GM23248 (cell line): ENCODE measurements around the gene CCDC85B. TPM values are rescaled to one million over a fixed set of nuclear protein-coding genes. Genes with fewer than 3 reads are reported as not detected.

ENCODE experiments used
- DNase-seq: peaks from one replicate; pipeline ENCODE4 v3.0.0-alpha.2; 2015
- H2AFZ ChIP-seq: fragments of 200-600 bp; sonication (generic); 2 replicates; pipeline ENCODE4 v1.6.1; 2016; ENCODE audit warnings: antibody characterized with exemption
- H3F3A ChIP-seq: fragments of 200-600 bp; sonication (generic); 2 replicates; pipeline ENCODE4 v1.6.1; 2016; ENCODE audit warnings: mild to moderate bottlenecking, antibody characterized with exemption, mixed run types; ENCODE audit not compliant: insufficient read depth
- H3K27ac ChIP-seq: fragments of 200-600 bp; sonication (generic); 2 replicates; pipeline ENCODE4 v1.5.1; 2016; ENCODE audit warnings: mild to moderate bottlenecking
- H3K27me3 ChIP-seq: fragments of 200-600 bp; sonication (generic); replicated peaks from 2 replicates; pipeline ENCODE4 v1.6.1; 2016; ENCODE audit warnings: mild to moderate bottlenecking; ENCODE audit not compliant: insufficient read depth
- H3K36me3 ChIP-seq: fragments of 200-600 bp; sonication (generic); 2 replicates; pipeline ENCODE4 v1.6.1; 2016; ENCODE audit warnings: low read depth, mild to moderate bottlenecking
- H3K4me1 ChIP-seq: fragments of 200-600 bp; sonication (generic); 2 replicates; pipeline ENCODE4 v1.6.1; 2016; ENCODE audit warnings: mild to moderate bottlenecking; ENCODE audit not compliant: insufficient read depth
- H3K4me2 ChIP-seq: fragments of 200-600 bp; sonication (generic); one replicate; pipeline ENCODE4 v1.6.1; 2016; ENCODE audit warnings: mild to moderate bottlenecking; ENCODE audit not compliant: unreplicated experiment
- H3K4me3 ChIP-seq: fragments of 200-600 bp; sonication (generic); 2 replicates; pipeline ENCODE4 v1.5.1; 2016; ENCODE audit warnings: mild to moderate bottlenecking
- H3K79me2 ChIP-seq: fragments of 200-600 bp; sonication (generic); 2 replicates; pipeline ENCODE4 v1.6.1; 2016; ENCODE audit warnings: mild to moderate bottlenecking; ENCODE audit not compliant: insufficient read depth
- H3K9ac ChIP-seq: fragments of 200-600 bp; sonication (generic); 2 replicates; pipeline ENCODE4 v1.6.1; 2016; ENCODE audit warnings: mild to moderate bottlenecking
- H3K9me2 ChIP-seq: fragments of 200-600 bp; sonication (generic); 2 replicates; pipeline ENCODE4 v1.6.1; 2016; ENCODE audit warnings: mixed run types, mild to moderate bottlenecking, moderate library complexity; ENCODE audit not compliant: insufficient read depth
- H3K9me3 ChIP-seq: fragments of 200-600 bp; sonication (generic); one replicate; pipeline ENCODE4 v1.6.1; 2017; ENCODE audit warnings: low read depth
- H4K20me1 ChIP-seq: fragments of 200-600 bp; sonication (generic); 2 replicates; pipeline ENCODE4 v1.6.0; 2016; ENCODE audit not compliant: insufficient read depth
- EZH2 ChIP-seq: fragments of 200-600 bp; sonication (generic); IDR thresholded peaks from 2 replicates; pipeline ENCODE4 v1.6.1; 2018; ENCODE audit warnings: antibody characterized with exemption, mild to moderate bottlenecking; ENCODE audit not compliant: insufficient read depth, poor library complexity, severe bottlenecking
- EZH2phosphoT487 ChIP-seq: fragments of 200-600 bp; sonication (generic); IDR thresholded peaks from 2 replicates; pipeline ENCODE4 v1.6.1; 2018; ENCODE audit warnings: antibody characterized with exemption, moderate library complexity, mild to moderate bottlenecking, low read depth; ENCODE audit not compliant: insufficient read depth
- WGBS, 2 experiments: methylation state at CpG; one replicate each; pipeline ENCODE4 v1.1.6; 2015 to 2017; ENCODE audit warnings: low lambda C conversion rate in 2 of 2, low coverage in 1 of 2; ENCODE audit errors: missing lambda C conversion rate in 2 of 2; 5-methylcytosine and 5-hydroxymethylcytosine counted together
- in situ Hi-C: fragments of 300-500 bp; cut with MboI; formaldehyde crosslinking; loops from 2 replicates; pipeline ENCODE4 v1.15.0; 2020
- polyA plus RNA-seq: library from polyadenylated mRNA; unstranded; fragments of >200 nt; fragmentation: Nextera tagmentation; extraction: Ambion mirVana; gene quantifications from 2 replicates; pipeline ENCODE4 v1.2.1, GENCODE V29; 2016
- total RNA-seq: library from RNA; depleted of rRNA; stranded (reverse); fragments of >200 nt; shearing (Covaris generic); gene quantifications from 2 replicates; pipeline ENCODE4 v1.2.3, GENCODE V29; 2014

CCDC85B gene
- total and polyA plus RNA-seq, 2 experiments from 2014 or later = 116 to 143 TPM

DNA sequence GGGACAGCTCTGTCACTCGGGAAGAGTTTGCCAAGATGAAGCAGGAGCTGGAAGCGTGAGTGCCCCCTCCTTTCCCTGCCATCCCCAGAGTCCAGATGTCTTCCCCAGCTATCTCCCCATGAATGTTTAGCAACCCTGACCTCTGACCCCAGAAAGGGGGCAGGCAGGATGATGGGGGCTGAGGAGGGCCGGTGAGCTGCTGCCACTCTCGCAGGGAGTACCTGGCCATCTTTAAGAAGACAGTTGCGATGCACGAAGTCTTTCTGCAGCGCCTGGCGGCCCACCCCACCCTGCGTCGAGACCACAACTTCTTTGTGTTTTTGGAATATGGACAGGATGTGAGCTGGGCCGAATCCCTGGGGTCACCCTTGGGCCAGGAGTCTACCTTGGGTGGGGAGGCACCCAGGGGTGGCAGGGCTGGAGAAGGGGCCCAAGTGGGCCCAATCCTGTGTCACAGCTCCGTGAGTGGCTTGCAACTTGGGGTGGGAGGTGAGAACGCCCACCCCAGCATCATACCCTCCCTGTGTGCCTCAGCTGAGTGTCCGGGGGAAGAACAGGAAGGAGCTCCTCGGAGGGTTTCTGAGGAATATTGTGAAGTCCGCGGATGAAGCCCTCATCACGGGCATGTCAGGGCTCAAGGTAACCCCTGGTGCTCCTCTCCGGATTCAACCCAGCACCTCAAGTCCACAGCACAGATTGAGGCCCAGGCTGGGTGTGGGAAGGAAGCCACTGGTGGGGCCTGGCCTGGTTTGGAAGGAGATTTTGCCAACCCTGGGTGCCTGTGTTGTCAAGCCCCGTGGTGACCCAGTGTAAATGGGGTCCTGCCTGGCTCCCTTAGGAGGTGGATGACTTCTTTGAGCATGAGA lies 40.0 kb upstream of the CCDC85B start:
- Histone ChIP-seq H3K4me2 (no peak overlapping the region), H3K27ac (no peak overlapping the region), H3F3A (peaks cover 46% of the 10 kb centered on the region), H3K9ac (no peak overlapping the region), H4K20me1 (peaks cover 12% of the 10 kb centered on the region; the same call in 1 of the 2 replicates), H3K36me3 (peaks cover 31% of the 10 kb centered on the region), H2AFZ (no peak overlapping the region), H3K9me3 (no peaks in the 10 kb centered on the region), H3K27me3 (no peaks in the 10 kb centered on the region), H3K4me1 (no peaks in the 10 kb centered on the region), H3K4me3 (no peak overlapping the region), H3K9me2 (no peaks in the 10 kb centered on the region), H3K79me2 (peaks cover 27% of the 10 kb centered on the region)
- in situ Hi-C loops = no loop called here
- TF ChIP-seq EZH2 (no peak), EZH2phosphoT487 (no peak)
- 61 to 66% methylated on average over 17 to 20 of the region's 20 CpGs for WGBS, 2 experiments
- no peak for DNase-seq

DNA sequence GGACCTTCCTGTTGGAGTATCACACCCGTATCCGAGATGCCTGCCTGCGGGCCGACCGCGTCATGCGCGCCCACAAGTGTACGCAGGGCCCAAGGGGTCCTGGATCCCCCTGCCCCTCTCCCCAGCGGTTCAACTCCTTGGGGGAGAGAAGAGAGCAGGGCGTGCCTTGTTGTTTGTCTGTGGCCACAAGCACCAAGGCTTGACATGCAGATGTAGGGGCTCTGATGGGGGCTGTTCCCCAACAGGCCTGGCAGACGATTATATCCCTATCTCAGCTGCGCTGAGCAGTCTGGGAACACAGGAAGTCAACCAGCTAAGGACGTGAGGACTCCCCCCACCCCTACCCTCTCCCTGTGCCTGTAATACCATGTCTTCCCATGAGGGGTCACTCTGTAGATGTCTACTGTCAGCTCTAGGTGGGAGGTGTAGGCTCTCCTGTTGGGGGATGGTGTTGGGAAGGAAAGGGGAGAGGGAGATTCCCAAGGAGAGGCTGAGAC lies 39.3 kb upstream of the CCDC85B start:
- Histone ChIP-seq H3K9me3 (no peaks in the 10 kb centered on the region), H3K4me3 (no peak overlapping the region), H4K20me1 (peaks cover 14% of the 10 kb centered on the region; the same call in 1 of the 2 replicates), H3K27me3 (no peaks in the 10 kb centered on the region), H3K9ac (no peak overlapping the region), H3K4me2 (no peak overlapping the region), H3K79me2 (peaks cover 34% of the 10 kb centered on the region), H3K36me3 (peaks cover 37% of the 10 kb centered on the region), H3F3A (peaks cover 51% of the 10 kb centered on the region), H3K9me2 (no peaks in the 10 kb centered on the region), H3K4me1 (peaks cover 3% of the 10 kb centered on the region; the same call in 1 of the 2 replicates), H3K27ac (no peak overlapping the region), H2AFZ (no peak overlapping the region)
- DNase-seq = no peak
- WGBS, 2 experiments = 82 to 86% methylated on average over 13 to 14 of the region's 14 CpGs
- in situ Hi-C loops = no loop called here
- TF ChIP-seq EZH2 = no peak
- TF ChIP-seq EZH2phosphoT487 = no peak

DNA sequence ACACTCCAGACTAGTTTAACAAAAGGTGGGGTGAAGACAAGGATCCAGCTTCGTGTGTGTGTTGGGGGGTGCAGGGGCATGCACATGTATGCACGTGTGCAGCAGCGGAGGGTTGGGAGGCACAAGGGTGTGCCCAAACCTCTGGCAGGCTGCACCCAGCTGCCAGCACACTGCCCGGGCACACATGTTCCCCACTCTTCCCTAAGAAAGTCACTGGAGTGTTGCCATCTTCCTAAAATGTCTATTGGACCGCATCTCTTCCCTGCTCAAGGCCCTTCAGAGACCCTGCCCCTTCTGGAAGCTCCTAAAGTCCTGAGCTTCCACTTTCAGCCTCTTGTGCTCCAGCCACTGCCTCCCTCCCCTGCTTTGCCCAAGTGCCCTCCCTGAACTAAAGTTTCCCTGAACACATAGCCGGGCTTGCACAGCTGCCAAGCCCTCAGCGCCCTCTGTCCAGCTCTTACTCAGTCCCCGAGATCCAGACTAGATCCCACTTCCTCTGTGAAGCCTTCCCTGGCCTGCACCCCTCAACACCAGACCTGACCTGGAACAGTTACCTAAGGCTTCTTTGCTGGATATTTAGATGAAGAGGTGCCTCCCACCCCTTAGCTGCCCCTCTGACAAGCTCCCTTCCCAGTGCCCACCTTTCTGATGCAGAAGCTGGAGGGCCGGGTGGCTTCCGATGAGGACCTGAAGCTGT lies 38.5 kb upstream of the CCDC85B start:
- peaks cover 59% of the 10 kb centered on the region for H3F3A ChIP-seq
- no peak for DNase-seq
- no peaks in the 10 kb centered on the region for H3K9me2 ChIP-seq
- H3K4me1 ChIP-seq = peaks cover 5% of the 10 kb centered on the region; the same call in 1 of the 2 replicates
- no peak overlapping the region for H3K9ac ChIP-seq
- H3K27ac ChIP-seq = no peak overlapping the region
- in situ Hi-C loops = no loop called here
- peaks cover 42% of the 10 kb centered on the region for H3K79me2 ChIP-seq
- TF ChIP-seq EZH2 (no peak), EZH2phosphoT487 (no peak)
- H4K20me1 ChIP-seq = peaks cover 23% of the 10 kb centered on the region; the same call in 1 of the 2 replicates
- H3K4me3 ChIP-seq = no peak overlapping the region
- no peak overlapping the region for H2AFZ ChIP-seq
- H3K36me3 ChIP-seq = peaks cover 44% of the 10 kb centered on the region
- H3K4me2 ChIP-seq = no peak overlapping the region
- WGBS, 2 experiments = 81 to 91% methylated on average over 10 of the region's 10 CpGs
- H3K9me3 ChIP-seq = no peaks in the 10 kb centered on the region
- H3K27me3 ChIP-seq = no peaks in the 10 kb centered on the region

DNA sequence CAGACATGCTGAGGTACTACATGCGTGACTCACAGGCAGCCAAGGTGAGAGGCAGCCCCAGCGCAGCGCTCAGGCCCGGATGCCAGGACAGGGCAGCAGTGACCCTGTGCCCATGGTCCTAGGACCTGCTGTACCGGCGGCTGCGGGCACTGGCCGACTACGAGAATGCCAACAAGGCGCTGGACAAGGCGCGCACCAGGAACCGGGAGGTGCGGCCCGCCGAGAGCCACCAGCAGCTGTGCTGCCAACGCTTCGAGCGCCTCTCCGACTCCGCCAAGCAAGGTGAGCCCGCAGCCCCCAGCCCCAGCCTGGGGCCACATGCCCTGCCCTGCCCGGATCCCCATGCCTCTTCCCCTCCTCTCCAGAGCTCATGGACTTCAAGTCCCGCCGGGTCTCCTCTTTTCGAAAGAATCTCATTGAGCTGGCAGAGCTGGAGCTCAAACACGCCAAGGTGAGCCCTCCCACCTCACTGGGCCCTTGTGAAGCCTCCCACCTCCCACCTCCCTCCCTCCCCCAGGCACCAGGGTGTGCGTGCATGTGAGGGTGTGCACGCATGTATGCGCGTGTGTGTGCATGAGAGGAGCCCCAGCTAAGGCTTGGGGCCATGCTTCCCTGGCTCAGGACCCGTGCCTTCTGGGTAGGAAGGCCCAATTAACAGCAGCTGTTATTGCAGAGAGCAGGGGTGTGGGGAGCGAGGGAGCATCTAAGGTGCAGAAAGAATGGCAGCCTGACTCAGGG lies 37.8 kb upstream of the CCDC85B start:
- H3K9me3 ChIP-seq = no peaks in the 10 kb centered on the region
- no peak overlapping the region for H3K27ac ChIP-seq
- H3K27me3 ChIP-seq = no peaks in the 10 kb centered on the region
- H4K20me1 ChIP-seq = peaks cover 23% of the 10 kb centered on the region; the same call in 1 of the 2 replicates
- WGBS, 2 experiments = 88 to 92% methylated on average over 21 to 33 of the region's 33 CpGs
- no peak overlapping the region for H3K9ac ChIP-seq
- DNase-seq = no peak
- H3K9me2 ChIP-seq = no peaks in the 10 kb centered on the region
- H3K36me3 ChIP-seq = peaks cover 44% of the 10 kb centered on the region
- H3K79me2 ChIP-seq = peaks cover 49% of the 10 kb centered on the region
- no peak overlapping the region for H2AFZ ChIP-seq
- peaks cover 5% of the 10 kb centered on the region; the same call in 1 of the 2 replicates for H3K4me1 ChIP-seq
- no peak overlapping the region for H3K4me2 ChIP-seq
- in situ Hi-C loops = no loop called here
- H3F3A ChIP-seq = peaks cover 60% of the 10 kb centered on the region
- TF ChIP-seq EZH2phosphoT487 = no peak
- no peak for TF ChIP-seq EZH2
- no peak overlapping the region for H3K4me3 ChIP-seq
